PC-3 (cell line): ENCODE measurements around the gene PRAMEF33. TPM values are rescaled to one million over a fixed set of nuclear protein-coding genes. Genes with fewer than 3 reads are reported as not detected.
"Not testable (repeated sequence)": the region's sequence is repeated elsewhere in the genome, so short reads cannot be mapped to it uniquely, and the experiment has no call there.

Source experiments
- ATAC-seq: fragments of 200-7000 bp; cut with Tn5 transposase; 2 replicates; pipeline ENCODE4 v1.9.1; 2020; ENCODE audit warnings: mild to moderate bottlenecking, moderate library complexity
- BruUV-seq: library from RNA; stranded (reverse); fragments of 400-500 nt; replicated peaks from 2 replicates; lab custom pipeline; 2021; lab: Mats Ljungman, UMichigan
- CTCF ChIA-PET: fragments of 300-600 bp; sonication (Branson Sonifier 250); formaldehyde crosslinking; loops from one replicate; lab custom pipeline; 2022; ENCODE audit warnings: antibody characterized with exemption; lab: Charles Lee
- POLR2A ChIA-PET: fragments of 300-600 bp; sonication (Branson Sonifier 250); formaldehyde crosslinking; loops from one replicate; lab custom pipeline; 2022; ENCODE audit warnings: antibody characterized with exemption; ENCODE audit not compliant: unreplicated experiment; lab: Charles Lee
- DNase-seq: peaks from one replicate; pipeline ENCODE4 v3.0.0-alpha.2; 2015
- H2AFZ ChIP-seq: fragments of 300-600 bp; sonication (generic); 2 replicates; pipeline ENCODE4 v1.6.0; 2016; ENCODE audit warnings: antibody characterized with exemption, low read length
- H3F3A ChIP-seq: fragments of 300-600 bp; sonication (generic); one replicate; pipeline ENCODE4 v1.6.0; 2017; ENCODE audit warnings: antibody characterized with exemption, low read length, control low read depth, mild to moderate bottlenecking; ENCODE audit not compliant: unreplicated experiment
- H3K27ac ChIP-seq: fragments of 300-600 bp; sonication (generic); 2 replicates; pipeline ENCODE4 v1.5.1; 2016; ENCODE audit warnings: mild to moderate bottlenecking, low read length
- H3K27me3 ChIP-seq: fragments of 300-600 bp; sonication (generic); 2 replicates; pipeline ENCODE4 v1.6.1; 2016; ENCODE audit warnings: low read length, mixed read lengths
- H3K36me3 ChIP-seq: fragments of 300-600 bp; sonication (generic); 2 replicates; pipeline ENCODE4 v1.6.1; 2016; ENCODE audit warnings: low read depth, mixed run types, low read length, mixed read lengths
- H3K4me1 ChIP-seq: fragments of 300-600 bp; sonication (generic); 2 replicates; pipeline ENCODE4 v1.5.1; 2016; ENCODE audit warnings: low read length; ENCODE audit not compliant: insufficient read depth
- H3K4me2 ChIP-seq: fragments of 300-600 bp; sonication (generic); 2 replicates; pipeline ENCODE4 v1.6.0; 2016; ENCODE audit warnings: low read length
- H3K4me3 ChIP-seq: fragments of 300-600 bp; sonication (generic); 2 replicates; pipeline ENCODE4 v1.5.1; 2016; ENCODE audit warnings: mild to moderate bottlenecking, low read length, mixed read lengths
- H3K79me2 ChIP-seq: fragments of 300-600 bp; sonication (generic); 2 replicates; pipeline ENCODE4 v1.6.1; 2017; ENCODE audit warnings: low read length, mixed read lengths
- H3K9ac ChIP-seq: fragments of 300-600 bp; sonication (generic); 2 replicates; pipeline ENCODE4 v1.6.0; 2016; ENCODE audit warnings: mild to moderate bottlenecking, low read length
- H3K9me2 ChIP-seq: fragments of 300-600 bp; sonication (generic); replicated peaks from 2 replicates; pipeline ENCODE4 v1.6.1; 2016; ENCODE audit warnings: mixed run types, low read length, mixed read lengths
- H3K9me3 ChIP-seq: fragments of 300-600 bp; sonication (generic); 2 replicates; pipeline ENCODE4 v1.6.1; 2016; ENCODE audit warnings: low read length, mixed read lengths
- H4K20me1 ChIP-seq: fragments of 300-600 bp; sonication (generic); 2 replicates; pipeline ENCODE4 v1.6.1; 2016; ENCODE audit warnings: low read length, mixed read lengths
- intact Hi-C: fragments of 100-400 bp; cut with micrococcal nuclease; formaldehyde crosslinking; loops from 2 replicates; pipeline ENCODE4 v1.9.0; 2023
- total RNA-seq: library from RNA; depleted of rRNA; stranded (reverse); fragments of >200 nt; gene quantifications from 2 replicates; pipeline ENCODE4 v1.2.3, GENCODE V29; 2014

PRAMEF33 gene
- total RNA-seq, 1 experiment from 2014 or later: not detected

- H4K20me1 ChIP-seq, POLR2A ChIA-PET, H3K36me3 ChIP-seq, H3K9me3 ChIP-seq, H3K79me2 ChIP-seq, H3K4me3 ChIP-seq, H3F3A ChIP-seq, CTCF ChIA-PET, DNase-seq, intact Hi-C loops, H3K4me1 ChIP-seq, BruUV-seq, H3K4me2 ChIP-seq, ATAC-seq, H2AFZ ChIP-seq, H3K9ac ChIP-seq, H3K27me3 ChIP-seq, H3K9me2 ChIP-seq, H3K27ac ChIP-seq: not testable (repeated sequence)
These were observed 14.3 kb upstream of the PRAMEF33 start for GRCh38 chr1:13289030-13289429.

- H3K9me3 ChIP-seq, H3K9me2 ChIP-seq, H2AFZ ChIP-seq, ATAC-seq, POLR2A ChIA-PET, DNase-seq, H3F3A ChIP-seq, H3K27ac ChIP-seq, H3K79me2 ChIP-seq, CTCF ChIA-PET, H3K27me3 ChIP-seq, H3K4me2 ChIP-seq, BruUV-seq, H4K20me1 ChIP-seq, H3K36me3 ChIP-seq, intact Hi-C loops, H3K4me1 ChIP-seq, H3K9ac ChIP-seq, H3K4me3 ChIP-seq: not testable (repeated sequence)
These were observed 6.0 kb upstream of the PRAMEF33 start for GRCh38 chr1:13297216-13297931.

- CTCF ChIA-PET, POLR2A ChIA-PET, DNase-seq, H2AFZ ChIP-seq, H3K27me3 ChIP-seq, H3K9me3 ChIP-seq, H3K9ac ChIP-seq, H3K27ac ChIP-seq, H3F3A ChIP-seq, BruUV-seq, H4K20me1 ChIP-seq, H3K36me3 ChIP-seq, H3K4me3 ChIP-seq, intact Hi-C loops, H3K4me2 ChIP-seq, H3K79me2 ChIP-seq, H3K9me2 ChIP-seq, H3K4me1 ChIP-seq, ATAC-seq: not testable (repeated sequence)
These were observed 4.6 kb upstream of the PRAMEF33 start for GRCh38 chr1:13298699-13299098.

- POLR2A ChIA-PET, intact Hi-C loops, H3K36me3 ChIP-seq, DNase-seq, BruUV-seq, H3K4me1 ChIP-seq, H3K27ac ChIP-seq, H4K20me1 ChIP-seq, H3K4me2 ChIP-seq, H3F3A ChIP-seq, H2AFZ ChIP-seq, H3K9me2 ChIP-seq, H3K9ac ChIP-seq, ATAC-seq, H3K9me3 ChIP-seq, H3K79me2 ChIP-seq, H3K27me3 ChIP-seq, CTCF ChIA-PET, H3K4me3 ChIP-seq: not testable (repeated sequence)
These were observed 1.1 kb upstream of the PRAMEF33 start for GRCh38 chr1:13302197-13302596.

- H4K20me1 ChIP-seq, H3K27me3 ChIP-seq, H3K4me3 ChIP-seq, H3K9me2 ChIP-seq, intact Hi-C loops, H3K36me3 ChIP-seq, H3F3A ChIP-seq, H3K9ac ChIP-seq, H2AFZ ChIP-seq, H3K4me1 ChIP-seq, DNase-seq, BruUV-seq, H3K79me2 ChIP-seq, H3K4me2 ChIP-seq, POLR2A ChIA-PET, H3K9me3 ChIP-seq, H3K27ac ChIP-seq, ATAC-seq, CTCF ChIA-PET: not testable (repeated sequence)
These were observed 11.9 kb downstream of the PRAMEF33 start, which contains the start of gene PRAMEF15 for GRCh38 chr1:13315281-13315680. TSS of gene PRAMEF15 (plus strand) at chr1:13315581. CDS start at chr1:13318408, 2,827 bp downstream.

- H4K20me1 ChIP-seq, H3K9me3 ChIP-seq, H3F3A ChIP-seq, H3K9ac ChIP-seq, H3K27me3 ChIP-seq, BruUV-seq, H3K4me3 ChIP-seq, H3K27ac ChIP-seq, POLR2A ChIA-PET, intact Hi-C loops, H3K9me2 ChIP-seq, ATAC-seq, H3K79me2 ChIP-seq, H3K4me1 ChIP-seq, H3K4me2 ChIP-seq, H2AFZ ChIP-seq, CTCF ChIA-PET, DNase-seq, H3K36me3 ChIP-seq: not testable (repeated sequence)
These were observed 39.2 kb downstream of the PRAMEF33 start for GRCh38 chr1:13342496-13342895.
